OCI-LY7 (cell line): ENCODE results near the gene RAB11FIP4. TPM values are rescaled to one million over a fixed set of nuclear protein-coding genes. Genes with fewer than 3 reads are reported as not detected.

Experiments used
- BruUV-seq: library from RNA; stranded (reverse); fragments of 400-500 nt; replicated peaks from 2 replicates; lab custom pipeline; 2021; lab: Mats Ljungman, UMichigan
- CTCF ChIA-PET: fragments of 300-600 bp; sonication (Branson Sonifier 250); formaldehyde crosslinking; loops from one replicate; lab custom pipeline; 2022; ENCODE audit warnings: antibody characterized with exemption; ENCODE audit not compliant: unreplicated experiment; lab: Charles Lee
- POLR2A ChIA-PET: fragments of 300-600 bp; sonication (Branson Sonifier 250); formaldehyde crosslinking; loops from one replicate; lab custom pipeline; 2022; ENCODE audit warnings: antibody characterized with exemption; lab: Charles Lee
- DNase-seq: peaks from one replicate; pipeline ENCODE4 v3.0.0-alpha.2; 2015; ENCODE audit warnings: low spot score
- H2AFZ ChIP-seq: fragments of 200-600 bp; sonication (generic), shearing (Covaris generic); 2 replicates; pipeline ENCODE4 v1.6.1; 2014; ENCODE audit warnings: mild to moderate bottlenecking, antibody characterized with exemption, low read length, moderate library complexity
- H3K27ac ChIP-seq: fragments of 200-600 bp; sonication (generic); 2 replicates; pipeline ENCODE4 v1.5.1; 2014; ENCODE audit warnings: mixed run types, low read depth, mild to moderate bottlenecking, moderate library complexity, low read length, inconsistent platforms; ENCODE audit not compliant: poor library complexity, severe bottlenecking
- H3K36me3 ChIP-seq: fragments of 200-600 bp; sonication (generic); 2 replicates; pipeline ENCODE4 v1.6.1; 2014; ENCODE audit warnings: mild to moderate bottlenecking, antibody characterized with exemption, low read length, moderate library complexity, mixed read lengths; ENCODE audit not compliant: insufficient read depth
- H3K4me1 ChIP-seq: fragments of 200-600 bp; sonication (generic); 2 replicates; pipeline ENCODE4 v1.5.1; 2014; ENCODE audit warnings: mild to moderate bottlenecking, low read length; ENCODE audit not compliant: insufficient read depth, poor library complexity, severe bottlenecking
- H3K4me2 ChIP-seq: fragments of 200-600 bp; sonication (generic); 2 replicates; pipeline ENCODE4 v1.6.1; 2014; ENCODE audit warnings: mild to moderate bottlenecking, low read length
- H3K4me3 ChIP-seq: fragments of 200-600 bp; sonication (generic); 2 replicates; pipeline ENCODE4 v1.5.1; 2014; ENCODE audit warnings: mild to moderate bottlenecking, low read depth, low read length; ENCODE audit not compliant: poor library complexity, severe bottlenecking
- H3K79me2 ChIP-seq: fragments of 200-600 bp; sonication (generic); 2 replicates; pipeline ENCODE4 v1.6.1; 2016; ENCODE audit warnings: low read depth, mild to moderate bottlenecking, low read length, moderate library complexity, mixed read lengths; ENCODE audit not compliant: insufficient read depth
- H3K9me2 ChIP-seq: fragments of 200-600 bp; sonication (generic); 2 replicates; pipeline ENCODE4 v1.6.1; 2016; ENCODE audit warnings: mild to moderate bottlenecking, low read length, mixed read lengths; ENCODE audit not compliant: insufficient read depth
- H3K9me3 ChIP-seq: fragments of 200-600 bp; sonication (generic); 2 replicates; pipeline ENCODE4 v1.6.1; 2014; ENCODE audit warnings: mild to moderate bottlenecking, mixed run types, low read length, mixed read lengths
- H4K20me1 ChIP-seq: fragments of 200-600 bp; sonication (generic); 2 replicates; pipeline ENCODE4 v1.6.1; 2014; ENCODE audit warnings: mild to moderate bottlenecking, antibody characterized with exemption, low read length, moderate library complexity, mixed read lengths; ENCODE audit not compliant: insufficient read depth
- CTCF ChIP-seq: fragments of 200-600 bp; sonication (generic); conservative IDR thresholded peaks from 2 replicates; pipeline ENCODE4 v1.5.1; 2014; ENCODE audit warnings: mild to moderate bottlenecking, antibody characterized with exemption, low read length, moderate library complexity, mixed read lengths
- EZH2phosphoT487 ChIP-seq: fragments of 200-600 bp; sonication (generic); IDR thresholded peaks from 2 replicates; pipeline ENCODE4 v1.6.1; 2018; ENCODE audit warnings: low read depth, borderline replicate concordance, mild to moderate bottlenecking, mixed run types, antibody characterized with exemption, low read length, moderate library complexity, mixed read lengths
- intact Hi-C: fragments of 100-400 bp; cut with micrococcal nuclease; formaldehyde crosslinking; loops from one replicate; pipeline ENCODE4 v1.10.0; 2022; ENCODE audit not compliant: unreplicated experiment
- total RNA-seq, 2 experiments: library from RNA; depleted of rRNA in 1 of 2; stranded (reverse); fragments of >200 nt in 1 of 2; shearing (Covaris generic) in 1 of 2; gene quantifications; 2 replicates each; pipeline ENCODE4 v1.2.3, GENCODE V29; 2014 to 2022

The RAB11FIP4 gene
- total RNA-seq, 2 experiments from 2014 or later = 5.8 to 15.0 TPM

GRCh38 chr17:31568121-31568520 lies 176.6 kb downstream of the RAB11FIP4 start:
- Histone ChIP-seq H3K36me3 (no peaks in the 10 kb centered on the region), H3K9me3 (no peaks in the 10 kb centered on the region), H3K4me3 (no peak overlapping the region), H4K20me1 (no peaks in the 10 kb centered on the region), H3K9me2 (no peaks in the 10 kb centered on the region), H3K27ac (no peak overlapping the region), H2AFZ (no peak overlapping the region), H3K79me2 (no peaks in the 10 kb centered on the region), H3K4me1 (no peaks in the 10 kb centered on the region), H3K4me2 (no peak overlapping the region)
- ChIA-PET POLR2A (no interaction called here), CTCF (no interaction called here)
- no TSS peak for BruUV-seq
- TF ChIP-seq CTCF = no peak
- no peak for TF ChIP-seq EZH2phosphoT487
- DNase-seq = no peak
- intact Hi-C loops = no loop called here

GRCh38 chr17:31568539-31568938 lies 177.1 kb downstream of the RAB11FIP4 start:
- ChIA-PET POLR2A (no interaction called here), CTCF (no interaction called here)
- no peak overlapping the region for H3K4me3 ChIP-seq
- no peaks in the 10 kb centered on the region for H3K9me2 ChIP-seq
- H3K4me2 ChIP-seq = no peak overlapping the region
- BruUV-seq = no TSS peak
- H3K4me1 ChIP-seq = no peaks in the 10 kb centered on the region
- TF ChIP-seq EZH2phosphoT487 (no peak), CTCF (no peak)
- H3K36me3 ChIP-seq = no peaks in the 10 kb centered on the region
- DNase-seq = no peak
- no peak overlapping the region for H2AFZ ChIP-seq
- H3K9me3 ChIP-seq = no peaks in the 10 kb centered on the region
- H3K79me2 ChIP-seq = no peaks in the 10 kb centered on the region
- H3K27ac ChIP-seq = no peak overlapping the region
- intact Hi-C loops = no loop called here
- no peaks in the 10 kb centered on the region for H4K20me1 ChIP-seq

GRCh38 chr17:31570231-31570630 lies 178.8 kb downstream of the RAB11FIP4 start:
- POLR2A ChIA-PET = interaction anchor here (0.7 kb wide), 1 partner anchor 980 kb away, joined by 3 read pairs; no protein-coding TSS in a partner anchor
- H3K36me3 ChIP-seq = no peaks in the 10 kb centered on the region
- intact Hi-C loops = no loop called here

More at GRCh38 chr17:31570231-31570630, 178.8 kb downstream of the RAB11FIP4 start:
- H3K27ac ChIP-seq = no peak overlapping the region
- no peak overlapping the region for H3K4me2 ChIP-seq
- H3K79me2 ChIP-seq = no peaks in the 10 kb centered on the region
- CTCF ChIA-PET = no interaction called here
- no TSS peak for BruUV-seq
- H3K9me3 ChIP-seq = no peaks in the 10 kb centered on the region
- H2AFZ ChIP-seq = no peak overlapping the region
- H3K9me2 ChIP-seq = no peaks in the 10 kb centered on the region
- H4K20me1 ChIP-seq = no peaks in the 10 kb centered on the region
- H3K4me1 ChIP-seq = no peaks in the 10 kb centered on the region
- H3K4me3 ChIP-seq = no peak overlapping the region
- DNase-seq = no peak
- TF ChIP-seq CTCF = no peak
- no peak for TF ChIP-seq EZH2phosphoT487
